ENCODE results near the gene CD209.

DNA sequence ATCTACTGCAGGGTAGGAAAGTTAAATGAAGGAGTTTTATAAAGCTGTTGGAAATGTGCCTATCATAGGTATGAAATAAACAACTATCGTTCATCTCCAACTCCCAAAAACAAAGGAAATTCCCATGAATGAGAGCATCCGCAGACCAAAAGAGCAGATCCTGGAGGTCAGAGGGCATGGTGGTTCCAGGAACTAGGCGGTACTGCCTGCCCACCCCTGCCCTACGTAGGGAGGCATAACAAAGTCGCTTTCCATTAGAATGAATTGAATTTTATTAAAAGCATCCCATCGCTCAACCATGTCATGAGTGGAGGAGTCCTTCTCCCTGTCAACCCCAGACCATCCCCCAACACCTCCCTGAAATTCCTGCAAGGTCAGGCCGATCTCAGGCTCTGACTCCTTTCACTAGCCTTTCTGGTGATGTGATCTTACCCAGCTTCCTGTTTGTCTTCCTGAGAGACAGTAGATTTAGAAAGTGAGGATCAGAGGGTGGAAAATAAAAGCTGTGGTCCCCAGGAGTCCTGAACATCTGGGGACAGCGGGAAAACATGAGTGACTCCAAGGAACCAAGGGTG lies 15.5 kb upstream of the CD209 start, which contains the start of gene CLEC4M:
- no peak for TF ChIP-seq ZNF57 (CRISPR knock-in tag; IDR thresholded peaks at IDR 0.05)
- no peak for TF ChIP-seq POLR2AphosphoS5 (IDR thresholded peaks at IDR 0.05; ENCODE audit: control insufficient read depth, insufficient read depth, low read depth, low read length)
- no peak for TF ChIP-seq ZNF395 (CRISPR knock-in tag; IDR thresholded peaks at IDR 0.05)
- TF ChIP-seq AFF4 (CRISPR knock-in tag; IDR thresholded peaks at IDR 0.05), result no peak
- TF ChIP-seq GATA2 (CRISPR knock-in tag; IDR thresholded peaks at IDR 0.05), result no peak
- TF ChIP-seq CBX5 (IDR thresholded peaks at IDR 0.05; ENCODE audit: borderline replicate concordance, low read depth), result no peak

All from K562 (cell line).